Sciatic nerve (tissue), 2 donors: ENCODE measurements around the gene SUPT20HL1. TPM values are rescaled to one million over a fixed set of nuclear protein-coding genes. Genes with fewer than 3 reads are reported as not detected.
A peak's percentile ranks its signal among the peaks of the same experiment; 100 is the strongest.
"Not testable (repeated sequence)": the region's sequence is repeated elsewhere in the genome, so short reads cannot be mapped to it uniquely, and the experiment has no call there.

Experiments used
- ATAC-seq: fragments of 200-7000 bp; cut with Tn5 transposase; one replicate; pipeline ENCODE4 v1.9.1; 2020; ENCODE audit warnings: mild to moderate bottlenecking, moderate library complexity
- DNase-seq: peaks from one replicate; pipeline ENCODE4 v3.0.0-alpha.2; 2020; ENCODE audit warnings: low spot score
- intact Hi-C: fragments of 100-400 bp; cut with DNase I; formaldehyde crosslinking; loops from one replicate; pipeline ENCODE4 v1.14.2; 2022
- total RNA-seq: library from RNA; stranded (reverse); fragmentation: NEBNext Ultra II Directional; extraction: Animal tissue kit (Norgen Biotek cat#: 25700); gene quantifications from one replicate; pipeline ENCODE4 v1.2.1, GENCODE V29; 2021
- donor health status: DM: no; HTN: no; CAD: no.
- donor health status: DM: no; HTN: no; CAD: no.

SUPT20HL1 gene
- not detected for total RNA-seq

- DNase-seq, result no peak
- no peak for ATAC-seq
- intact Hi-C loops, result no loop called here
Measured at GRCh38 chrX:24360272-24360671, at the start of gene SUPT20HL1. TSS of gene SUPT20HL1 (plus strand) at chrX:24360639. CDS start at chrX:24362761, 2,122 bp downstream.

DNA sequence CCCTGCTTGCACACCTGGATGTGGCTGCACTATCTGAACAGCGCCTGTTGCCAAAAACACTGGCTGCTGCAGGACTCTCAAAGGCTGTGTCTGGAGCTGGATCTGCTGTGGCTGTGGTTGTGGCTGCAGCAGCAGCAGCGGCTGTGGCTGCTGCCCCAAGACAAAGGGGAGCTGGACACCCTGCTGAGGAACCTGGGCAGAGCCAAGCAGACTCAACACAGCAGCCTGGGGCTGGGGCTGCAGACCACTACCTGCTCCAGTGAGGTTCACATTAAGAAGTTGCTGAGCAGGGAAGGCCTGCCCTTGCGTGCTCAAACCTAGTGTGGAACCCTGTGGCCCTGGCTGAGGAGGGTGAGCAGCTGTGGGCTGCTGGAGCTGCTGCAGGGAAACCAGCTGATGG lies 49.5 kb upstream of the SUPT20HL1 start:
- intact Hi-C loops, ATAC-seq, DNase-seq: not testable (repeated sequence)

DNA sequence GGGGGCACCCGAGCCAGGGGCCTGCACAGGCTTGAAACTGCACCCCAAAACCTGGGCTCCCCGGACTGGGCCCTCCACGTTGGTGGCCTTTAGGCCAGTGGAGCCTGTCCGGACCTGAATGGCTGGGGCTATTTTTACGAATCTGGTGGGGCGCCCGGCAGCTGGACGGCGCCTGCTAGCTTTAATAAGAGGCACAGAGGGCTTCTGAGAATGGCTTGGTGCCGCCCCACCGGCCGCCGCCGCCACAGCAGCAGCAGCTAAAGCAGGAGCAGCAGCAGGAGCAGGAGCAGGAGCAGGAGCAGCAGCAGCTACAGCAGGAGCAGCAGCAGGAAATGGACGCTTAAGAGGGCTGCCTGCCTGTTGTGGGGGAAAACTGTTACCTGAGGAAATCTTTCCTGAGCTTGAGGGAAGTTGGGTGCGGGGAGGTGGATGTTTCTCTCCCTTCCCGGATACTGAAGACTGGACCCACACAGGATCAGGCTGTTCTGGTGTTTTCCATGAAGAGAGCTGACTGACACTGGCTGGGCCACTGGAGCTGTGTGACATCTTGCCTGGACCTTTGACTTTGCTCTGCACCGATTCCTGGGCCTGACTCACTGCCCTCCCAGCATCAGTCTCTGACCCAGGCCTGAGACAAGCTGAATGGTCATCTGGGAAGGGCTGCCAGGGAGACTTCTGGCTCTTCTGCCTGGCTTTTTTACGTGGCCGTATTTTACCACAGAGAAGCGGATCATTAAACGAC lies 48.8 kb upstream of the SUPT20HL1 start:
- intact Hi-C loops, DNase-seq: not testable (repeated sequence)
- peak; percentile 48 for ATAC-seq

DNA sequence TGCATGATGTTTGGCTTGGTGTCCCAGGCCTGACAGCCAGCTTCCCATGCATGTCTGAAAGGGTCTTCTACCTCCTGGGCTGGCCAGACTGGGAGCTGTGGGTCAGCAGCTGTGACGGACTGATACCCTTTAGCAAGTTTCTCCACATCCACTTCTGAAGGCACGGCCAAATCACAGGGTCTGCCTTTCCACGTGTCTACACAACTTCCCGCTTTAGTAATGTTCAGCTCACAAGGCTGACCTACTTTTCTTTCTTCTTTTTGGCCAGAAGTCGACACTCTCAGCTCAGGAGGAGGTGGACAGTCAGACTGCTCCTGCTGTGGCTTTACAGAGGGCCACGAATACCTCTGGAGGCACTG lies 48.2 kb upstream of the SUPT20HL1 start:
- peak; percentile 58 for ATAC-seq
- DNase-seq, intact Hi-C loops: not testable (repeated sequence)

DNA sequence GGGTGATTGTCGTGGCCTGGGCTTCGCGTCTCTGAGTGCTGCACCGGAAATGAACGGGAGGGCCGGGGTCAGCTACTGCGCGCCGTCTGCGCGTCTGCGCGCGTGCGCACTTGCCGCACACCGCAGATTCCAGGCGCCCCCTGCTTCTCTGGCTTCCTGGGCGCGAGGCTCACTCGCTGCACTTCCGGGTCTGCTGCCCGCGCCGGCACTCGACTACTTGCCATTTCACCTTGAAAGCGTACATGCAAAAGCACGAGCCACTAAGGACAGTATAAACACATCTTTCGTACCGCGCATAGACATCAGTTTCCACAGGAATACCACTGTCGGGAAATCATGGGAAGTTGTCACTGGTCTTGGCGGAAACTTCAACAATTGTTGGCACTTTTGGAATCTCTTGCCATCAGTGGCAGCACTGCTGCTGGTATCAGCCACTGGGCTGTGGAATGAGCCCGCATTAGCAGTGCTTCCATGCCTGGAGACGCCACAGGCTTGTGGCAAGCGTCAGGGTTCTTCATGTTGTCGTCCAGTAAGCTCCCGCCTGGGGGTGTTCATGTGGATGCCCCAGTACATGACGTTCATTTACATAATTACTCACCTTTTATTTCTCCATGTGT lies 46.3 kb upstream of the SUPT20HL1 start, which contains the start of gene SUPT20HL2:
SUPT20HL2 (minus strand) TSS at position 51 of the 617 bp plus-strand sequence. CDS start 754 bp downstream, outside the sequence.
- DNase-seq (no peak), ATAC-seq (no peak)
- intact Hi-C loops, result no loop called here

GRCh38 chrX:24316111-24316510 lies 44.3 kb upstream of the SUPT20HL1 start:
- DNase-seq (no peak), ATAC-seq (no peak)
- intact Hi-C loops, result no loop called here

- DNase-seq (no peak), ATAC-seq (no peak)
- intact Hi-C loops, result no loop called here
Measured at GRCh38 chrX:24317567-24317966, 42.9 kb upstream of the SUPT20HL1 start.

DNA sequence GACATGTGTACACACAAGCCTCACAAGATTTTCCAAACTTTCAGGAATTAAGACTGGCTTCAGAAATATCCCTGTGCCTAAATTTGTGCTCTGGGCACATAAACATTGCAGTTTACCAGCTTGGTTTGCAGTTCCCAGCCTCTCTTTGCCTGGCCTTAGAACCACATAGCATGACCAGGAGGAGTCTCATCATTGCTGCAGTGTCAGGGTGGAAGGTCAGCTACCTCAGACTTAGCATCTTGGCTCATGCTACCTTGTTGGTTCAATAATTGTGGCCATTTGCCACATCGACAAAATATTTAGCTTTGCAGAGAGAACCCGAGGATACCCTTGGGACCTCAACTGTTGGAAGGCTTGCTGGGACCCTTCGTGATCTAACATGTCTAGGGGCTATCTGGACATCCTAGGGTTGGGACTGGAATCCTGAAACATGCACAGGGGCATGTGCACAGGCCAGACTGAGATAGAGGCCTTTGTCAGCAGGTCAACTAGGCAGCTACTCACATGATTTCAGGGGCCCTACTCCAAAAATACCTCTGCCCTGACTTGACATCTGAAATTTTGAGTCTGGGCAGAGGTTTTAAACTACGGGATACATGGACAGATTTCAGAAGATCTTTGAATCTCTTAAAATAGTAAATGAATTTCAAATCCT lies 38.6 kb upstream of the SUPT20HL1 start:
- no peak for ATAC-seq
- intact Hi-C loops, result no loop called here
- no peak for DNase-seq

GRCh38 chrX:24325231-24325630 lies 35.2 kb upstream of the SUPT20HL1 start:
- no peak for ATAC-seq
- intact Hi-C loops, result no loop called here
- no peak for DNase-seq

- no peak for DNase-seq
- intact Hi-C loops, result no loop called here
- no peak for ATAC-seq
Measured at GRCh38 chrX:24332878-24333277, 27.6 kb upstream of the SUPT20HL1 start.

- DNase-seq (no peak), ATAC-seq (no peak)
- intact Hi-C loops, result no loop called here
Measured at GRCh38 chrX:24333371-24333770, 27.1 kb upstream of the SUPT20HL1 start.

- intact Hi-C loops, result no loop called here
- DNase-seq (no peak), ATAC-seq (no peak)
Measured at GRCh38 chrX:24334461-24334860, 26.0 kb upstream of the SUPT20HL1 start.

- DNase-seq (no peak), ATAC-seq (no peak)
- intact Hi-C loops, result no loop called here
Measured at GRCh38 chrX:24335871-24336270, 24.6 kb upstream of the SUPT20HL1 start.

- ATAC-seq (no peak), DNase-seq (no peak)
- intact Hi-C loops, result no loop called here
Measured at GRCh38 chrX:24339911-24340310, 20.5 kb upstream of the SUPT20HL1 start.

DNA sequence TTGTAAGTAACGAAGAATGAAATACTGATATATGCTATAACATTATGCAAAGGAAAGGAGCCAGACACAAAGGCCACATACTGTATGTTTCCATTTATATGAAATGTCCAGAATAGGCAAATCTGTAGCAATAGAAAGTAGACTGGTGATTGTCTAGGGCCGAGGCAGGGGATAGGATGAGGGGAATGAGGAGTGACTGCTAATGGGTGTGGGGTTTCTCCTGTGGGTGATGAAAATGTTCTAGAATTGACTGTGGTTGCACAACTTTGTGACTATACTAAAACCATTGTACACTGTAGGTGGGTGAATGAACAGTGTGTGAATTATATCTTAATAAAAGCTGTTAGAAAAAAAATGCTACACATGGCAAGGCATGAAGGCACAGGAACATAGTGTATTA lies 19.9 kb upstream of the SUPT20HL1 start:
- ATAC-seq (no peak), DNase-seq (no peak)
- intact Hi-C loops, result no loop called here

DNA sequence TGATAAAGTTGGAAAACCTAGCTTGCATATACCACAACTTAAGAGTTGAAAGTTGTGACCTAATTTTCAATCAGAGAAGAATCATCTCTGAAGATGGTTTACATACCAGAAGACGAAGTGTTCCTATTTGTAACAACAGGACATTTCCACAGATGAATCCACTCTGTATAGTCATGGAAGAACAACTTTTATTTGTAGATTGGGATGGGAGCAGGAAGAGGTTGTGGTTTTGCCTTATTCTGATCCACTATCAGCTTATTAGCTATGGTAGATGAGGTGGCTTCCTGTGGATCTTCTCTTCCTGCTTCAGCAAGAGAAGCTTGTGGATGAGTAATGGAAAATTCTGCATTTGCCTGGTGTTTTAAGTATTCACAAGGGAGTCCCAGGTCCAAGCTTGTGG lies 18.6 kb upstream of the SUPT20HL1 start:
- ATAC-seq, result no peak
- intact Hi-C loops, result no loop called here
- DNase-seq, result no peak

- intact Hi-C loops, result no loop called here
- ATAC-seq (no peak), DNase-seq (no peak)
Measured at GRCh38 chrX:24343719-24344118, 16.7 kb upstream of the SUPT20HL1 start.

- intact Hi-C loops, result no loop called here
- no peak for ATAC-seq
- no peak for DNase-seq
Measured at GRCh38 chrX:24347881-24348280, 12.6 kb upstream of the SUPT20HL1 start.

DNA sequence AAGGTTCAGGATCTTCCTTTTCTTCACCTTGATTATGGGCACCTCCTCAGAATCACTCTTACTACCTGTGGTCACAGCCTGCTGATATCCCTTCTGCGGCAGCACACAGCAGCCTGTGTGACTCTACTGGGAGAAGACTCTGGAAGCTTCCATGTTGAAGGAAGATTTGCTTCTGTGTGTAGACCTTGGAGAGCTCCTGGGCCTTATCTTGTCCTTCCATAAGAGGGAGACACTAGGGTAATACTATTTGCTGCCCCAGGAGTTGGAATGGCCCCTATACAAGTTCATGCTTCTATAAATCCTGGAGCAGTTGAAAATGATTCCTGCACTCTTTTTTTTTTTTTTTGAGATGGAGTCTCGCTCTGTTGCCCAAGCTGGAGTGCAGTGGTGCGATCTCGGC lies 10.2 kb upstream of the SUPT20HL1 start:
- intact Hi-C loops, result no loop called here
- ATAC-seq (no peak), DNase-seq (no peak)

DNA sequence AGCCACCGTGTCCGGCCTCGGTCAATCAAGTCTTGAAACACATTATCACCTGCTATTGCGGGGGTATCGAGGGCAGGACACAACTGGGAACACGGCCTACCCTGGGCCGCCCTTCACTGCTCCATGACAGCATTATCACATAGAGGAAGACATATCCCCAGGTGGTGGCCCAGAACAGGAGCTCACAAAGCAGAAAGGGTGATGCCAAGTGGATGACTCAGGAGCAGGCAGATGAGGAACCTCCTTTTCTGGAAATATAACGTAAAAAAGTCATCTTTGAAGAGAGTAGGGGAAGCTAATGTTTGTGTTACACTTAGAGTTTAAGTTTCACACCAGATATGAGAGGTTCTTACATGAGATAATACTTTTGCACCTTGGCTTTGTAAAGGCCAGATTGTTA lies 5.3 kb upstream of the SUPT20HL1 start:
- intact Hi-C loops, result no loop called here
- no peak for ATAC-seq

More for the DNA sequence above, 5.3 kb upstream of the SUPT20HL1 start:
- no peak for DNase-seq
